Tongue (tissue), 2 donors: ENCODE data around the gene KCMF1. TPM values are rescaled to one million over a fixed set of nuclear protein-coding genes. Genes with fewer than 3 reads are reported as not detected.
"Not testable (repeated sequence)": the region's sequence is repeated elsewhere in the genome, so short reads cannot be mapped to it uniquely, and the experiment has no call there.

Experiments
- DNase-seq: peaks from one replicate; pipeline ENCODE4 v3.0.0-alpha.2; 2015
- total RNA-seq: library from RNA; depleted of rRNA; stranded (reverse); fragments of >200 nt; gene quantifications from one replicate; pipeline ENCODE4 v1.2.3, GENCODE V29; 2014

KCMF1 gene
- total RNA-seq = 34.5 TPM

DNA sequence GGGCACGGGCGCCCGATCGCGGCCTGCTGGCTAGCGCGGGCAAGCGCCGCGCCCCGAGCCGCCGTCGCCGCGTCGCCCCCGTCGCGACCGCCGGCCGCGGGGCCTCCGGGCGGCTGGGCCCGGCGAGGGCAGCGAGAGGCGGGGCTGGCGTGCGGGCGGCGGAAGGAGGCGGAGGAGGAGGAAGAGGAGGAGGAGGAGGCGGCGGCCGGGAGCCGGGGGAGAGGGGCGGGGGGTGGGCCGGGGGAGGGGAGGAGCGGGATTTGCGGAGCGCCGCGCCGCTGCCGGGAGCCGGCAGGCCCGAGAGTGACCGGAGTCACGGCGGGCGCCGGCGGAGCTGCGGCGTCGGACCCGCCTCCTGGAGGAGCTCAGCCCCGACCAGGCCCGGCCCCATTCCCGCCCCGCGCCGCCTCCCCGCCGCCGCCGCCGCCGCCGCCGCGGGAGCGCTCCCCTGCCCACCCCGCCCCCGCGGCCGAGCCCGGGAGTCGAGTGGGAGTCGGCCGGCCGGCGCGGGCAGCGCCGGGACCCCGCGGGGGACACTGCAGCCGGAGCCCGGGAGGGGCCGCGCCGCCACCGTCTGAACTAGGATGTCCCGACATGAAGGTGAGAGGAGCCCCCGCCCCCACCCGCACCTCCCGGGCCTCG, at the start of gene KCMF1:
KCMF1 (plus strand) TSS at position 294 of the 642 bp plus-strand sequence; CDS start at position 585, 291 bp downstream.
- peak; percentile 82 for DNase-seq

DNA sequence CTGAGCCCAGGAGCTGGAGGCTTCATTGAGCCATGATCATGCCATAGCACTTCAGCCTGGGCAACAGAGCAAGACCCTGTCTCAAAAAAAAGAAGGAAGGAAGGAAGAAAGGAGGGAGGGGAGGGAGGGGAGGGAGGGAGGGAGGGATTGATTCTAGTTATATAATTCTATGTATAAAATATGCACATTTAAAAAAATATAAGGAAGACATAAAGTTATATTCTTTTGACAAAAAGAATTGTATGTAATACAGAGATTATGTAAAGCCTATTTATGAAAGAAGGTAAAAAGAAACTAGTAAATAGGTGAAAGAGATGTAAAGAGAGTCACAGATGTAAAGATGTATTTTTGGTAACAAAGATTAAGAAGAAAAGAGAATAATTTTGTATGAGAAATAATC, 48.0 kb upstream of the KCMF1 start:
- DNase-seq = no peak

DNA sequence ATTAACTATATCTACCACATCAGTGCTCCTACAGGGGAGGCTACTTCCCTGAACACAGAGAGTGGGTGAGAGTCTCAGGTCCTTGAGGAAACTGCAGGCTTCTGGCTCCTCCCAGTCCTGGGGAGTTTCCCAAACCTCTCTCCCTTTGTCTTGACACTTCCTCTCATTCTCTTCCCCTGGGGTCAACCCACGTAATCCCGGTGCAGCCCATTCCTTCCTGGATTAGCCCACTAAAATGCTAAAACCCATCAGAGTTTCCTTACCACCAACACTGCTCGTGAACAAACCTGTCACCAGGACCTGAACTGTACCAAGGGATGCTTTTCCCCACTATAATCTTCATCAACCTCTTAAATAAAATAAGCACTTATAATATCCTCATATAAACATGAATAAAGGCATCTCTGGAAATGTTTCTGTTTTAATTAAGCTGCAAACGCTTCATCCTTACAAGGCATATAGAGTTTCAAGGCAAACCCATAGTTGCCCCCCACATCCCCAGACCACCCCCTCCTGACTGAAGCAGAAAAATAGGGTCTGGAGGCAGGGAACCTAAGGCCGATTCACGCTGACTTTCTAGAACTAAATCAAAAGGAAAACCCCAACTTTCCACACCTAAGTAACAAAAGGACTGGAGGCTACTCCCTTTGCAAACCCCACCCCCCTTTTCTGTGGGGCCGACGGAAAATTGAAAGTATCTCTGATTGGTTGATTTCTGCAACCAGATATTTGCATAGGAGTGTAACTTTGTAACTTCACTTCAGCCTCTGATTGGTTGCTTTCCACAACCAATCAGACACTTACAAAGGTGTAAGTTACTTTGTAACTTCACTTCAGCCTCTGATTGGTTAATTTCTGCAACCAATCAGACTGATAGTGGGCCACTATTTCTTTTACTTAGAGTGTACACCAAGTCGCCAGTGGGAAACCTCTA, 46.5 kb upstream of the KCMF1 start:
- DNase-seq = peak; percentile 18

DNA sequence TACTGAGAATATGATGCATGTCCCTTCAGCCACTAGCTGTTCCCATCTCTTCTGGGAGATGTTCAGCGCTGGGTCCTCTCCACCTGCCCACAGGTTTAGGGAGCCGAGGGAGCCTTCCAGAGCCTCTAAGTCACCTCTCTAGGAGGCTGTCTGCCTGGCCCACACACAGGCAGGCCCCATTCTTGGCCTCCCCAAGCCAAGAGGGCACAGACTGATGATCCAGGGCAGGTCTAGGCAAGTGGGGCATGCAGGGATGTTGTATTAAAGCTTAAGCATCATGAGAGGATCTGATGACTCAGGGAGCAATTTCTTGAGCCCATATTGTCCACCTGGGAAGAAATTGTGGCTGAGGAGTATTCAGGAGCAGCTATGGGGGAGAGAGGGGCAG, 45.6 kb upstream of the KCMF1 start:
- DNase-seq = no peak

DNA sequence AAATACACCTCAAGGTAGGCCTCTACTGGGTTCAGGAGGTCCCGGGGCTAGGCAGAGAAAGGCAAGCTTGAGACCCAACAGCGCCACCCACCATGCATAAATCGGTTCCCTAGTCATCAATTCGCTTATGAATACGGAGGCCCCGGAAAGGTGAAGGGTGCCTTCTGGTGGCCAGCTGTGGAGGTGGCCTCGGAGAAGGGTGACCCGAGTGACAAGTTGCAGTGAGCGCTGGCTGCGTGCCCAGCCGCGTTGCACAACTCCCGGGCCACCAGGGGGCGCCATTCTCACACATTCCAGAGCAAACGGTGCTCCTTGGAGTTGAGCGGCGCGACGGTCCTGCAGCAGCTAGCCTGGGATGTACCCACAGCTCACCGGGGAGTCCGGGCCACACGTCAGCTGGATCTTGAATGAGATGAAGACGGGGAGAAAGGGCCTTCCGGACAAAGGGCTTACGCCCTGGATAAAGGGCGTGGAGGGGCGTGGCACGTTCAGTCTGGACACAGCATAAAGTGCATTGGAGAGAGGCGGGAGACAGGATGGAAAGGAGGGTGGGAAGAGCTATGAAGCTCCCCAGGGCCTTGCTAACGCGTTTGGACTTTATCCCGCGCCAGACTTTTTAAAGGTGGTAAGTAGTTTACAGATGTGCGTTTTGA, 45.1 kb upstream of the KCMF1 start:
- peak; percentile 95 for DNase-seq

DNA sequence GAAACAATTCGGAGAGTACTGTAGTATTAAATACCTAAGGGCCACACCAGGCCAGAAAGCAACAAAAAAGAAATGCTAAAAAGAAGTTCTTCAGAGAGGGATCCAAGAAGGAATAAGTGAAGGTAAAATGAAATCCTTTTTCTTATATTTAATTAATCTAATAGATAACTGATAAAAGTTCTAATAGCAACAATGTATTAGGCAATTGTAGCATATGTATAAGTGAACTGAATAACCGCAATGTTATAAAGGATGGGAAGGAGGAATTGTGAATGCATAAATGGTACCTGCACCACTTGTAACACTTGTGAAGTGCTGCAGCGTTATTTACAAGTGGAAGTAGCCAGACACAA, 43.7 kb upstream of the KCMF1 start:
- DNase-seq = no peak

DNA sequence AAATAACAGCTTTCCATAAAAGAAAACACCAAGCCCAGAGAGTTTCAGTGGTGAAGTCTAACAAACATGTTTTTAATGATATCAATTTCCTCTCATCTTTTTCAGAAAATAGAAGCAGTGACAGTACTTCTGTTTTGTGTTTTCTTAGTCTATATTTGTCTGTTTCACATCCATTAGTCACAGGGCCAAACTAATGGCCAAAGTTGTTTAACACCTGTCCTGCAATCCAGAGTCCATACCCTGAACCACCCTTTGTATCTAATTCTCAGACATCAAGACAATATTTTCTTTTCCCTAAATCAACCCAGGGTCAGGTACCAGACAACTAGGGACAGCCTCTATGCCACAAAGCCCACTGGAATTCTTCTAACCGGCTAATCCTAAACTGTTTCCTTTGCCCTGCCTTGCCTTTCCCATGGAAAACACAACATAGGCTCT, 39.6 kb upstream of the KCMF1 start:
- no peak for DNase-seq

DNA sequence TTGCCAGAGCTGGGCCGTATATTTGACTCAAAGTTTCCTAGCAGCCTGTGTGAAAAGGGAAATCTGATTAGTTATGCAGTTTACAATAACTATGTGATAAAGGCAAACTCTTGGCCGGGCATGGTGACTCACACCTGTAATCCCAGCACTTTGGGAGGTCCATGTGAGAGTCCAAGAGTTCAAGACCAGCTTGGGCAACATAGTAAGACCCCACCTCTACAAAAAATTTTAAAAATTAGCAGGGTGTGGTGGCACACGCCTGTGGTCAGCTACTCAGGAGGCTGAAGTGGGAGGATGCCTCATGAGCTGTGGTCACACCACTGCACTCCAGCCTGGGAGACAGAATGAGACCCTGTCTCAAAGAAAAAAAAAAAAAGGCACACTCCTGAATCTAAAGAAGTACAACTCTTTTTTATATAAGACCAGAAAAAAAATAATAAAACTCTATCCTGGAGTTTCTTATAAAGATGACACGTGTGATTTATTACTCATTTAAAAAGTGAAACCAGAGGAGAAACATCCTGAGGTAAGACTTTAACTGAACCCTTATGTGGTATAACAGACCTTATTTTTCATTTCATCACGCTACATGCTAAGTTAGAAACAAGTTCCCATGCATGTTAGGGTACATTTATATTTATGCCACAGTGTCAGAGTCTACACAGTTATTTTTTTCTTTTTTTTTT, 32.6 kb upstream of the KCMF1 start:
- no peak for DNase-seq

DNA sequence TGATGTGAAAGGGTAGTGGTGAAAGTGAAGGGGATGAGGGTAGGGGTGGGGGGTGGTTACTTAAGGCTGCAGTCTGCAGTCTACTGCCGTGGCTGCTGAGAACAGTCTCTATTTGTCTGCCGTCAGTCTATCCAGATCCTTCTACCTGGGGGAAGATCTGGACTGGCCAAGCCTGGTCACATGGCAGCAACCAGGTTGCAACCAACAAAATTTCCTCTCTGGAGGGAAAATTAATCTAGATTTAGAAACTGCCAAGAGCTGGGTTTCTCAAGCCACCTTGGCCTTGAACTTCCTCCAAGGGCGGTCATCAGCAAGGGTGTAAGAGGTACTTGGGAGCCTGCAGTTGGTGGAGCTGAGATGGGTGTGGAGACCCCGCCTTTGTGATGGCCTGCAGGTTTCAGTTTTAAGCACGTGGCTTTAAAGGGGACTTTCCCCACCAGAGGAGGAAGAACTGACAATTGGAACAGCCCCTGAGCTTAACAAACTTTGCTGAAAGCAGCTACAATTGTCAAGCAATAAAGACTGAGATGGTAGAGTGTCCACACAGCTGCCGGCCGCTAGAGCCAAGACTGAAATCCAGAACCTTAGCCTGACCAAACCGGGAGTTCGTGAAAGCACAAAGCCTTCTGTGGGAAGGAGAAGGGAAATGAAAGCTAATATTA, 31.4 kb upstream of the KCMF1 start:
- DNase-seq = no peak

DNA sequence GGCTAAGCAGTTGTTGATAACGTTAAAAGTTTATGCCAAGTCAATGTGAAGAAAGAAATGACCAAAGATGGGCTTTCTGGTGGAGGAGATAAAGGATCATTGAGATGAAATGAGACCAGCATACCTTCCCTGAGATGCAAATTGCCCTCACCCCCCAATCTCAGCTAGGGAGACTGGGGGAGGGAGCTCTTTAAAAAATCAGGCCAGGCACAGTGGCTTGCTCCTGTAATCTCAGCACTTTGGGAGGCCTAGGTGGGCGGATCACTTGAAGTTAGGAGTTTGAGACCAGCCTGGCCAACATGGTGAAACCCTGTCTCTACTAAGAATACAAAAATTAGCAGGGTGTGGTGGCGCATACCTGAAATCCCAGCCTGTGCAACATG, 30.9 kb upstream of the KCMF1 start:
- no peak for DNase-seq

DNA sequence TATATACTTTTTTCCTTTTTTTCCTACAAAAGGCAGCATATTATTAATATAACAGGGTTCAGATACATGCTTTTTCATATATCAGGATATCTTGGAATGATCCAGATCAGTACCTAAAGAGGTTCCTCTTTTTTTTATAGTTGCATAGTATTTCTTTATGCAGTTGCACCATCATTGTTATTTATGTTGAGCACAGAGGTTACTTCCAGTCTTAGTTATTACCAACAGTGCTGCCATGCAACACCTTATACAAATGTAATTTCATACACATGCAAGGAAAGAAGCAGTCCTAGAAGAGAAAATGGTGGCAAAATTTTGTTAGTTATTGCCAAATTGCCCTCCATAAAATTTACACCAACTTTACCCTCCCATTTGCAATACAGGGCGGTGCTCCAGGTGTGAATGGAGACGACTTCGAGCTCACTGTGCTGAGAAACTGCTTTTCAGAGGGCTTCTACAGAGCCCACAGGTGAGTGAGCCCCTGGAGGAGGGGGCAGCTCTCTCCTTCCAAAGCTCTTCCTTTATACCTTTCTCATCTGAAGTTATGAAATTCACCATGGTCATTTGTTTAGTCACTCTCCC, 30.0 kb upstream of the KCMF1 start:
- DNase-seq = no peak

DNA sequence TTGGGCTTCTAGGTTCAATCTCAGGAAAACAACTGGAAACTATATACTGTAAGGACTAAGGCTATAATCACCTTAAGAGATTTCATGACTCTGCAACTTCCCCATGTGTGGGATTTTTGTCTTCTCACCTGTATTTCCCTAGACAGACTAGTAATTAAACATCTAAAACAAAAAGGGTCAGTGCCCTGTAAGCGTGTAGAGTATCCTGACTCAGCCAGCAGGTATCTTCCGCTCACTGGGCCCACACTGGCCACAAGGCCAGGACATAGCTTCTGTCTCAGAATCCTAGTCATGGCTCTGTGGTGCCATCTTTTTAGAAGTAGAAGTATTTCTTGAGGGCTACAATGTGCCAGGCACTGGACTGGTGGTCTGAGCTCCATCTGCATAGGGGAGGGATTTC, 28.8 kb upstream of the KCMF1 start:
- no peak for DNase-seq

DNA sequence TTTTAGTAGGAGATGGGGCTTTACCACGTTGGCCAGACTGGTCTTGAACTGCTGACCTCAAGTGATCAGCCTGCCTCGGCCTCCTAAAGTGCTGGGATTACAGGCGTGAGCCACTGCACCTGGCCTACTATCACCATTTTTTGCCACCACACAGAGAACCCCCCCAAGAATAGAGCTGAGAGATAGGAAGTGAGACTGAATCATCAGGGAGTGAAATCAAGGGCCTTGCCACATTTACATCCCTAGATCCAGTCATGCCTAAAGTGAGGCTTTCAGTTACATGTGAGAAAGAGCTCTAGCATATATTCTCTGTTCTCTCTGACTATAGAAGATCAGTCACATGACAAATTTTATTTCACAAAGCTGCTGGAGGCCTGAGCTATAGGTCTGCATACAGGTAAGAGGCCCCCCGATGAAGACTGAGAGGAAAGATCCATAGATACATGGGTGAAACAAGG, 28.0 kb upstream of the KCMF1 start:
- DNase-seq = no peak

DNA sequence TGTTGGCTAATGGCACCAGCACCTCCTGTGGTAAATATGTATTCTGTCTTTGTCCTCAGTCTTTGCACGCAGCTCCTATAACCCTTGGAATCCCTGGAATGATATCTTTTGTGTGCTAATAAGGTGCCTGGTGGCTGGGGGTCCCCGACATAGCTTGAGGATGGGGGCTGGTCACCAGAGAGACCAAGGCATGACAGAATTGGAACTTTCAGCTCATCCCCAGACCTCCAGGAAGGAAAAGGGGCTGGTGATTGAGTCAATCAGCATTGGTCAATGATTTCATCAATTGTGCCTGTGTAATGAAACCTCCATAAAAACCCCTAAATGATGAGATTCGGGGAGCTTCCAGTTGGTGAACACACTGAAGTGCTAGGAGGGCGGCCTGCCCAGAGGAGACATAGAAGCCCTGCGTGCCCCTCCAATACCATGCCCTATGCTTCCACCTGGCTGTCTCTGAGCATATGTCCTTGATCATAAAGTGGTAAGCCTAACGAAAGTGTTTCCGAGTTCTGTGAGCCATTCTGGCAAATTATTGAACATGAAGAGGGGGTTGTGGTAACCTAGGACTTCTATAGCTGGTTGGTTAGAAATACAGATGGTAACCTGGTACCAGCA, 26.6 kb upstream of the KCMF1 start:
- no peak for DNase-seq

DNA sequence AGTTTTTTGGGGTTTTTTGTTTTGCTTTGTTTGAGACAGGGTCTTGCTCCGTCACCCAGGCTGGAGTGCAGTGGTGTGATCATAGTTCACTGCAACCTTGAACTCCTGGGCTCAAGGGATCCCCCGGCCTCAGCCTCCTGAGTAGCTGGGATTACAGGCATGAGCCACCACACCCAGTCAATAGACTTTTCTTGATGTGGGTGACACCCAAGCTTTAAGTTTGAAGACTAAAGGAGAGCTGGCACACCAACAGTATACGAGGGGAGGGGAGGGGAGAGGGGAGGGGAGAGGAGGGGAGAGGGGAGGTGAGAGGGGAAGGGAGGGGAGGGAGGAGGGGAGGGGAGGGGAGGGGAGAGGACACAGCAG, 25.1 kb upstream of the KCMF1 start:
- not testable (repeated sequence) for DNase-seq

DNA sequence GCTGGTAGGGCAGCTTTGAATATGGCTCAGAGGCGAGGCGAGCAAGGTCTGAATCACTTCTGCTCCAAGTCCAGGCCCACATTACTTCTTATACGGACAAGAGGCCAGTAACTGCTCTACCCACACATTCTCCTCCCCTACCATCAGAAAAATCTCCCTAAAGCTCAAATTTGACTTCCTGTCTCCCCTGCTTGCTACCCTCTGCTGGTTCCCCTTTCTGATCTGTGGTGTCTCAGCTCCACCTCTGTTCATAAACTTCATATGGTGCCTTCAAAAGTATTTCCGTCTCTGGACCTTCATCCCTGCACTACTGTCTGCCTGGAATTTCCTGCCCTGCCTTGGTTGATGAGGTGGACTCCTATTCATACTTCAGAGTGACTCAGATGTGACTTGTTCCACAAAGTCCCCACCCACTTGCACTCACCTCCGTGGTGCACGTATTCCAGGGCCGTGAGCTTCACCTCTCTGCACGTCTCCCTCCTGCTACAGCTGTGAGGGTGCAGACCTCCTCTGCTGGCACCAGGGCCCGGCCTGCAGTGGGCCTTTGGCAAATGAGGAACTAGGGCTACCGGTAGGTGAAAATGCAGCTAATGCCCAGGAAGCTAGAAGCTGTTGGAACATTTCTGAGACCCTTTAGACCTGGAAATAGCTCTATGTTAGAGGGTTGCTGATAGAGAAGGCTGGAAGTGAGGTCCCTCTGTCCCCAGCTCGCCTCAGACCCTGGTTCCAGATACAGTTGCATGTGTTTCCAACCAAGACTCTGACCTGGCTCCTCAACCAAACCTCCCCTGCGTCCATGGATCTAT, 24.6 kb upstream of the KCMF1 start:
- DNase-seq = no peak

DNA sequence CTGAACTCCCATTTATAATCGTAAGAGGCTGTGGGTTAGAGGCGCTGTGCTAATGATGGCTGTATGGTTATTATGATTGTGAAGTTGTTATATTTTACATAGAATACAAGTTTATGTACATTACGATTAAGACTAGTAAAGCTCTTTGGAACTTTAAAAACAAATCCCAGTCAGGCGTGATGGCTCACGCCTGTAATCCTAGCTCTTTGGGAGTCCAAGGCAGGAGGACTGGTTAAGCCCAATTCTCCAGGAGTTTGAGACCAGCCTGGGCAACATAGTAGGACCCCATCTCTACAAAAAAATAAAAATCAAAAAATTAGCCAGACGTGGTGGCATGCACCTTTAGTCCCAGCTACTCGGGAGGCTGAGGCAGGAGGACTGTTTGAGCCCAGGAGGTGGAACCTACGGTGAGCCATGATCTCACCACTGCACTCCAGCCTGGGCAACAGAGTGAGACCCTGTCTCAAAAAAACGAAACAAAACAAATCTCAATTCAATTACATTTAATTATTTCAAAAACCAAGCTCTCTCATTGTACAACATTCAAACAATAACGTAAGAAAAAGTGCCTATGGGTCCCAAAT, 23.9 kb upstream of the KCMF1 start:
- no peak for DNase-seq

DNA sequence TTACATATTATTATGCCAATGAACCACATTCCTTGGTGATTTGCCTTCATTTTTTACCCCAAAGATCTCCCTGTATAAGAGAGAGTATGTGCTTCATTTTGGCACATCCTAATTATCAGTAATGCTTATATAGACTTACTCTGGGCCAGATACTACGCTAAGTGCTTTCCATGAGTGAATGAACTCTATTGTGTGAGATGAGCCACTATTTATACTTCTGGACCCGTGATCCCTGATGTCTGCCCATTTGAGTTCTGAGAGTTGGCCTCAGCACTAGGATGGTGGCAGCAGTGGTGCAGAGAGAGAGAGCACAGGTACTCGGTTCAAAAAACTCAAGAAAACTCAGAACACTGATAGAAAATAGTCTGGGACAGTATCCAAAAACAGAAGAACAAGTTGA, 17.4 kb upstream of the KCMF1 start:
- no peak for DNase-seq

DNA sequence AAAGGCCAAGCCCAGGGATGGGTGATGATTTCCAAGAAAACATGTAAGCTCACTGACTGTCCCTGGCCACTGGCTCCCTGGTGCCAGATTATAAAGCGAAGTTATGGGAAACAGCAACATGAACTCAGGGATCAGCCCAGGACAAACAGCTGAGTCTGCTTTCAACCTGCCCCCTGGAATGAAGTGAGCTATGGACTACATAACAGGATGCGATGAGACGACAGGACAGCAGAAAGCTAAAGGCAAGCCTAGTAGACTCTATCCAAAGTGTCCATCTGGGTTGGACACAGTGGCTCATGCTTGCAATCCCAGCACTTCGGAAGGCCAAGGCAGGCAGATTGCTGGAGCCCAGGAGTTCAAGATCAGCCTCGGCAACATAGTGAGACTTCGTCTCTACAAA, 16.6 kb upstream of the KCMF1 start:
- no peak for DNase-seq
